HepG2 (cell line): ENCODE measurements around the gene TEX55.
"Not testable (repeated sequence)": the region's sequence is repeated elsewhere in the genome, so short reads cannot be mapped to it uniquely, and the experiment has no call there.

Source experiments
- ARNT ChIP-seq: fragments of 450-650 bp; IDR thresholded peaks from 2 replicates; pipeline ENCODE4 v1.6.1; 2017
- KLF16 ChIP-seq, 2 experiments: sonication (generic) in 1 of 2; formaldehyde crosslinking in 1 of 2; IDR thresholded peaks; 2 replicates each; pipeline versions ENCODE4 v1.6.1 to v1.8.0; 2016 to 2023; ENCODE audit warnings: missing genetic modification reagents in 2 of 2, missing compliant biosample characterization in 1 of 2
- NBN ChIP-seq: fragments of 450-650 bp; conservative IDR thresholded peaks from 2 replicates; pipeline ENCODE4 v1.6.1; 2017
- NPAS2 ChIP-seq: sonication (generic); formaldehyde crosslinking; IDR thresholded peaks from 2 replicates; pipeline ENCODE4 v1.8.0; 2022; ENCODE audit warnings: mild to moderate bottlenecking, missing genetic modification reagents, borderline replicate concordance
- ZNF235 ChIP-seq: sonication (generic); formaldehyde crosslinking; IDR thresholded peaks from 2 replicates; pipeline ENCODE4 v1.8.1; 2023; ENCODE audit warnings: mild to moderate bottlenecking, missing genetic modification reagents, borderline replicate concordance
- ZNF747 ChIP-seq: sonication (generic); formaldehyde crosslinking; IDR thresholded peaks from 2 replicates; pipeline ENCODE4 v1.8.1; 2023; ENCODE audit warnings: missing genetic modification reagents, mild to moderate bottlenecking, borderline replicate concordance
- TF ChIP-seq, protein P1 (sequence below), 2 experiments: fragments of 450-650 bp in 1 of 2; sonication (generic) in 1 of 2; formaldehyde crosslinking; IDR thresholded peaks; 2 replicates each; pipeline versions ENCODE4 v1.5.0 to v1.8.0; 2020 to 2022; ENCODE audit warnings: mild to moderate bottlenecking in 1 of 2, missing genetic modification reagents in 1 of 2

DNA sequence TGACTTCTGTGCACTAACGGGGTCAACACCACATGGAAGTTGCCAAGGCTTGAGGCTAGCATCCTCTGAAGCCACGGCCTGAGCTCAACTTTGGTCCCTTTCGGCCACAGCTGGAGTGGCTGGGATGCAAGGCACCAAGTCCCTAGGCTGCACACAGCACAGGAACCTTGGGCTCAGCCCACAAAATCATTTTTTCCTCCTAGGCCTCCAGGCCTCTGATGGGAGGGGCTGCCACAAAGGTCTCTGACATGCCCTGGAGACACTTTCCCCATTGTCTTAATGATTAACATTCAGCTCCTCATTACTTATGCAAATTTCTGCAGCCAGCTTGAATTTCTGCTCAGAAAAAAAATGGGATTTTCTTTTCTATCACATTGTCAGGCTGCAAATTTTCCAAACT lies 27.6 kb upstream of the TEX55 start:
- TF ChIP-seq NBN; ZNF235 (CRISPR knock-in tag); ARNT; NPAS2 (CRISPR knock-in tag); KLF16 (CRISPR knock-in tag; IDR thresholded peaks at IDR 0.05); ZNF747 (CRISPR knock-in tag): not testable (repeated sequence)
- TF ChIP-seq, protein P1, sequence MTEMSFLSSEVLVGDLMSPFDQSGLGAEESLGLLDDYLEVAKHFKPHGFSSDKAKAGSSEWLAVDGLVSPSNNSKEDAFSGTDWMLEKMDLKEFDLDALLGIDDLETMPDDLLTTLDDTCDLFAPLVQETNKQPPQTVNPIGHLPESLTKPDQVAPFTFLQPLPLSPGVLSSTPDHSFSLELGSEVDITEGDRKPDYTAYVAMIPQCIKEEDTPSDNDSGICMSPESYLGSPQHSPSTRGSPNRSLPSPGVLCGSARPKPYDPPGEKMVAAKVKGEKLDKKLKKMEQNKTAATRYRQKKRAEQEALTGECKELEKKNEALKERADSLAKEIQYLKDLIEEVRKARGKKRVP (CRISPR knock-in tag; IDR thresholded peaks at IDR 0.05), result not testable (repeated sequence)
